Tibial nerve (tissue), 4 donors: ENCODE measurements around the gene KRT75. TPM values are rescaled to one million over a fixed set of nuclear protein-coding genes. Genes with fewer than 3 reads are reported as not detected.

Source experiments
- DNase-seq, 2 donors: peaks; one replicate each; pipeline ENCODE4 v3.0.0-alpha.2; 2019; ENCODE audit warnings: low spot score in 2 of 2
- H3K27ac ChIP-seq, 4 donors: fragments of 200-600 bp; sonication (generic) in 3 of 4; one replicate each; pipeline ENCODE4 v1.5.1; 2017 to 2019; ENCODE audit warnings: mild to moderate bottlenecking in 1 of 4
- H3K27me3 ChIP-seq, 2 donors: fragments of 200-600 bp; sonication (generic) in 1 of 2; one replicate each; pipeline versions ENCODE4 v1.5.1 to v1.6.0; 2017 to 2019
- H3K36me3 ChIP-seq, 3 donors: fragments of 200-600 bp; sonication (generic); one replicate each; pipeline ENCODE4 v1.5.1; 2018 to 2019
- H3K4me1 ChIP-seq, 4 donors: fragments of 200-600 bp; sonication (generic) in 3 of 4; one replicate each; pipeline ENCODE4 v1.5.1; 2017 to 2019
- H3K4me3 ChIP-seq, 4 donors: fragments of 200-600 bp; sonication (generic) in 3 of 4; one replicate each; pipeline ENCODE4 v1.5.1; 2017 to 2019; ENCODE audit warnings: mild to moderate bottlenecking in 1 of 4, moderate library complexity in 1 of 4
- H3K9me3 ChIP-seq, 4 donors: fragments of 200-600 bp; sonication (generic) in 3 of 4; one replicate each; pipeline ENCODE4 v1.5.1; 2017 to 2019
- EP300 ChIP-seq, 2 donors: sonication (generic); formaldehyde crosslinking; IDR thresholded peaks; one replicate each; pipeline ENCODE4 v1.6.1; 2017; ENCODE audit warnings: antibody characterized with exemption in 2 of 2, mild to moderate bottlenecking in 1 of 2
- POLR2A ChIP-seq, 2 donors: fragments of 450-650 bp; IDR thresholded peaks; one replicate each; pipeline ENCODE4 v1.6.1; 2017; ENCODE audit warnings: antibody characterized with exemption in 2 of 2, mild to moderate bottlenecking in 2 of 2, moderate library complexity in 2 of 2
- WGBS, 2 donors: methylation state at CpG; one replicate each; pipeline ENCODE4 v1.1.5; 2018; 5-methylcytosine and 5-hydroxymethylcytosine counted together
- total RNA-seq, 4 donors: library from RNA; depleted of rRNA; stranded (reverse); fragments of >200 nt; gene quantifications; one replicate each; pipeline ENCODE4 v1.1.0, GENCODE V29; 2016
- TF ChIP-seq, protein P1 (sequence below), 5 experiments: fragments of 200-600 bp in 3 of 5; fragments of 450-650 bp in 2 of 5; sonication (generic) in 3 of 5; IDR thresholded peaks; one replicate each; pipeline ENCODE4 v1.5.1; 2016 to 2019; ENCODE audit warnings: antibody characterized with exemption in 5 of 5, mild to moderate bottlenecking in 3 of 5, moderate library complexity in 2 of 5

The KRT75 gene
- total RNA-seq, 4 donors from 2014 or later: not detected

DNA sequence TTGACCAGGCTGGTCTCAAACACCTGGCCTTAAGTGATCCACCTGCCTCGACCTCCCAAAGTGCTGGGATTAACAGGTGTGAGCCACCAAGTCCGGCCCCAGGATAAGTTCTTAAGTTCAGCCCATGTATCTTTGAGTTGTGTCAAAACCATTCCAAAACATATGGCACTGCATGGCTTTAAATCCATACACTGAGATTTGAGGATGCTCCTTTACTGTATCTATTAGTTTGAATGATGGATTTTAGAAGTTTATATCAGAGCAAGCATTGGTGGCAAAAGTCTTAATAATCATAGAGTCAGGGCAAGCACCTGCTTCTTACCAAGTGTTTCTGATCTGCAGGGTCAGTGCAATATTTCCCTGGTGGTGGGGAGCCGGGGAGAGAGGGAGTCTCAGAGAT lies 11.7 kb upstream of the KRT75 start:
- Histone ChIP-seq H3K9me3 (no peaks in the 10 kb centered on the region), H3K4me1 (peaks cover 0 to 4% (median 0%) of the 10 kb centered on the region in 4 donors), H3K4me3 (no peak overlapping the region), H3K36me3 (no peaks in the 10 kb centered on the region), H3K27ac (no peak overlapping the region), H3K27me3 (peaks cover 0 to 3% of the 10 kb centered on the region in 2 donors)
- DNase-seq: no peak
- WGBS, 2 donors: 52 to 65% methylated on average over 3 of the region's 3 CpGs
- no peak for TF ChIP-seq POLR2A (IDR thresholded peaks at IDR 0.05)
- TF ChIP-seq, protein P1, sequence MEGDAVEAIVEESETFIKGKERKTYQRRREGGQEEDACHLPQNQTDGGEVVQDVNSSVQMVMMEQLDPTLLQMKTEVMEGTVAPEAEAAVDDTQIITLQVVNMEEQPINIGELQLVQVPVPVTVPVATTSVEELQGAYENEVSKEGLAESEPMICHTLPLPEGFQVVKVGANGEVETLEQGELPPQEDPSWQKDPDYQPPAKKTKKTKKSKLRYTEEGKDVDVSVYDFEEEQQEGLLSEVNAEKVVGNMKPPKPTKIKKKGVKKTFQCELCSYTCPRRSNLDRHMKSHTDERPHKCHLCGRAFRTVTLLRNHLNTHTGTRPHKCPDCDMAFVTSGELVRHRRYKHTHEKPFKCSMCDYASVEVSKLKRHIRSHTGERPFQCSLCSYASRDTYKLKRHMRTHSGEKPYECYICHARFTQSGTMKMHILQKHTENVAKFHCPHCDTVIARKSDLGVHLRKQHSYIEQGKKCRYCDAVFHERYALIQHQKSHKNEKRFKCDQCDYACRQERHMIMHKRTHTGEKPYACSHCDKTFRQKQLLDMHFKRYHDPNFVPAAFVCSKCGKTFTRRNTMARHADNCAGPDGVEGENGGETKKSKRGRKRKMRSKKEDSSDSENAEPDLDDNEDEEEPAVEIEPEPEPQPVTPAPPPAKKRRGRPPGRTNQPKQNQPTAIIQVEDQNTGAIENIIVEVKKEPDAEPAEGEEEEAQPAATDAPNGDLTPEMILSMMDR (IDR thresholded peaks at IDR 0.05): no peak
- TF ChIP-seq EP300 (IDR thresholded peaks at IDR 0.05): no peak

DNA sequence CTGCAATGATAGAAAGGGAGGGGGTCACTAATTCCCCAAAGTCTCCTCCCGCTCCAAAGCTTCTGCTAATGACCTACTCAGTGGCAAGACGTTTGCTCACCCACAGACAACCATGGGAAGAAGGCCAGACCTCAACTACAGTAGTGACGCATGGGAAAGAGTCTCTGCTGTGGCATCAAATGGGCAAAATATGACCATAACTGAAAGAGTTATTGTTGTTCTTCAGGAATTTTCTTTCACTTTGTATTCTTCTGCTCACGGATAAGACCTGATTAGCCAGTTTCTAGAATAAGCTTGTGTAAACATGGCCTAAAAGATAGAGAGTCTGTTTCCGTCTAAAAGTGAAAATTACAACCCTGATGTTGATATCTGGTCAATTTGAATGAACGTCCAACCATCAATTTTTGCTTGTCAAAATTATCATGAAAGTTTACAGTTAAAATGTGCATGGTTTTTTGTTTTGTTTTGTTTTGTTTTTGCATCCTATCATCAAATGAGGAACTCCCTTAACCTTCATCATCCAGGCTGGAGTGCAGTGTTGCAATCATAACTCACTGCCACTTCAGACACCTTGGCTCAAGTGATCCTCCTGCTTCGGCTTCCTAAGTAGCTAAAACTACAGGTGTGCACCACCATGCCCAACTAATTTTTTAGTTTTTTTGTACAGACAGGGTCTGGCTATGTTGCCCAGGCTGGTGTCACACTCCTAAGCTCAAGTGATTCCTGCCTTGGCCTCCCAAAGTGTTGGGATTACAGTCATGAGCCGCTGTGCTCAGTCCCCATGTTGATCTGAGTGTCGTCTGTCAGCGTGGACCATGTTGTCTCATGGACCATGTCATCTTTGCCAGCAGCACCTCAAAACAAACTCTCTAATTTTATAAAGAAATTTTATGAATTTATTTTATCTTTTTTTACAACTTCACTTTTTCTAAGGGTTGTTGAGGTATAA lies 10.8 kb upstream of the KRT75 start:
- Histone ChIP-seq H3K36me3 (no peaks in the 10 kb centered on the region), H3K9me3 (no peaks in the 10 kb centered on the region), H3K27me3 (peaks cover 0 to 3% of the 10 kb centered on the region in 2 donors), H3K27ac (no peak overlapping the region), H3K4me1 (peaks cover 0 to 4% (median 0%) of the 10 kb centered on the region in 4 donors), H3K4me3 (no peak overlapping the region)
- WGBS, 2 donors: 71 to 76% methylated on average over 10 of the region's 10 CpGs
- DNase-seq: no peak
- TF ChIP-seq POLR2A (IDR thresholded peaks at IDR 0.05): no peak
- TF ChIP-seq, protein P1 (IDR thresholded peaks at IDR 0.05): no peak
- TF ChIP-seq EP300 (IDR thresholded peaks at IDR 0.05): no peak

DNA sequence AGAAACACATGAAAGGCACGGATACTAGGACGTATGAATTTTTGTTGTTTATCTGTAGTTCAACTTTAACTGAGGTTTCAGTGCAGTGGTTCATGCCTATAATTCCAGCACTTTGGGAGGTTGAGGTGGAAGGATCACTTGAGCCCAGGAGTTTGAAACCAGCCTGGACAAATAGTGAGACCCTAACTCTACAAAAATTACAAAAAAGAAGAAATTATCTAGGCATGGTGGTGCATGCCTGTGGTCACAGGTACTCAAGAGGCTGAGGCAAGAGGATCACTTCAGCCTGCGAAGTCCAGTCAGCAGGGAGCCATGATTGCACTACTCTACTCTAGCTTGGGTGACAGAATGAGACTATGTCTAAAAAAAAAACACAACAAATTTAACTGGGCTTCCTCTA lies 9.8 kb upstream of the KRT75 start:
- H3K27ac ChIP-seq: no peak overlapping the region
- no peaks in the 10 kb centered on the region for H3K36me3 ChIP-seq
- no peak overlapping the region for H3K4me3 ChIP-seq
- peaks cover 0 to 4% (median 0%) of the 10 kb centered on the region in 4 donors for H3K4me1 ChIP-seq
- WGBS, 2 donors: 91% methylated on average over 3 of the region's 3 CpGs
- H3K27me3 ChIP-seq: peaks cover 0 to 3% of the 10 kb centered on the region in 2 donors
- no peaks in the 10 kb centered on the region for H3K9me3 ChIP-seq
- TF ChIP-seq EP300 (IDR thresholded peaks at IDR 0.05) (no peak), POLR2A (IDR thresholded peaks at IDR 0.05) (no peak)
- TF ChIP-seq, protein P1 (IDR thresholded peaks at IDR 0.05): no peak
- no peak for DNase-seq

DNA sequence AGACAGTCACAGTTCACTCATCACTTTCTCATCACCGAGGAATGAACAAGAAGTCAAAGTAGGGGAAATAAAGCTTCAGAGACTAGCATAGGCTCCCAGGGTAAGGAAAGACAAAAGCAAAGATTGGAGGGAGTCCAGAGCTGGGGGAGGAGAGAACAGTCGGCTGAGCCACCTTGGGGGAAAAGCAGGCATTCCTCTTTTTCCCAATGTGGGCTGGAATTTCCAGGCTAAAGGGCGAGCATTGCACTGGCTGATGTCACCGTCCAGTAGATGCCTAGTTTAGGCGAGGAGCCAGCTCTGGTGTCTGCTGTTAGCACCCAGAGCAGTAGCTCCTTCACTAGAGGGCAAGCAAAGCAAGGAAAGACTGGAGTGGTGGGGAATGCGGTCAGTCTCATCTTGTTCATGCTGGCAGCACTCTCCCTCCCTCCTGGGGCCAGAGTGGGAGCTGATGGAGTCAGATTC lies 8.5 kb upstream of the KRT75 start:
- no peak for TF ChIP-seq POLR2A (IDR thresholded peaks at IDR 0.05)
- TF ChIP-seq, protein P1 (IDR thresholded peaks at IDR 0.05): no peak
- no peak for TF ChIP-seq EP300 (IDR thresholded peaks at IDR 0.05)
- no peak overlapping the region for H3K27ac ChIP-seq
- DNase-seq: no peak
- no peak overlapping the region for H3K4me3 ChIP-seq
- H3K27me3 ChIP-seq: peaks cover 0 to 3% of the 10 kb centered on the region in 2 donors
- H3K9me3 ChIP-seq: no peaks in the 10 kb centered on the region
- WGBS, 2 donors: 14 to 25% methylated on average over 6 of the region's 6 CpGs
- no peaks in the 10 kb centered on the region for H3K36me3 ChIP-seq
- H3K4me1 ChIP-seq: peaks cover 0 to 4% (median 0%) of the 10 kb centered on the region in 4 donors

DNA sequence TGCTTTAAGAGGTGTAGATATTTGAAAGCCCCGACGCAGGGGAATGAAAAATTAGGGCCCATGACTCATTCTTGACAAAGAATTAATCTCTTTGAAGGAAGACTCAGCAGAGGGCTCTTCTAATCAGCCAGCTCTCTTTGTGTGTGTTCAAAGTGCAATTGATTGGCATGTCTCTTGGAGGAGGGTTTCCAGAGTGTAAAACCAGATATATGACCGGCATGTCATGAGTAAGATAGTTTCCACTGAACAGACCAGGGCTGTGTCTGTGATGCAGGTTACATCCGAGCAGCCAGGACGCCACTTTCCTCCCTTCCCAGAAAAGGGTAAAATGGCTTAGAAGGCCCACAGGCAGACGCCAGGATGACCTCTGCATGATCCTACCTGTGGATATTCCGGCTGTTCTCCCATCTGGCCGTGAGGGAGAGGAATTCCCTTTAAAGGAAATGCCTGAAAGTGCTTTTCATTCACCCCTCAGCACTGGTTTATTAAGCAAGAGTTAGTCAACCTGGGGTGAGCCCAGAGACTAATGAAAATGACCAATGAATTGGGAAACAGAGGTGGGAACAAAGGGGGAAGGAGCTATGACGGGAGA lies 7.2 kb upstream of the KRT75 start:
- no peak for DNase-seq
- TF ChIP-seq, protein P1 (IDR thresholded peaks at IDR 0.05): no peak
- no peak for TF ChIP-seq POLR2A (IDR thresholded peaks at IDR 0.05)
- no peak for TF ChIP-seq EP300 (IDR thresholded peaks at IDR 0.05)
- no peaks in the 10 kb centered on the region for H3K36me3 ChIP-seq
- no peaks in the 10 kb centered on the region for H3K9me3 ChIP-seq
- H3K27ac ChIP-seq: no peak overlapping the region
- H3K27me3 ChIP-seq: no peaks in the 10 kb centered on the region
- no peak overlapping the region for H3K4me3 ChIP-seq
- WGBS, 2 donors: 62 to 65% methylated on average over 9 of the region's 9 CpGs
- H3K4me1 ChIP-seq: peaks cover 0 to 4% (median 0%) of the 10 kb centered on the region in 4 donors
